AG10803 (cell line): ENCODE data around the gene SLC4A4.
A peak's percentile ranks its signal among the peaks of the same experiment; 100 is the strongest.

Experiments used
- DNase-seq: peaks from one replicate; pipeline ENCODE4 v3.0.0; 2010; ENCODE audit warnings: low read depth
- H3K4me3 ChIP-seq: 2 replicates; pipeline ENCODE4 v1.5.1; 2011; ENCODE audit warnings: mild to moderate bottlenecking, low read length, control low read depth
- CTCF ChIP-seq: conservative IDR thresholded peaks from 2 replicates; pipeline ENCODE4 v1.5.1; 2011; ENCODE audit warnings: mild to moderate bottlenecking, low read length, control low read depth, inconsistent platforms

Gene SLC4A4

DNA sequence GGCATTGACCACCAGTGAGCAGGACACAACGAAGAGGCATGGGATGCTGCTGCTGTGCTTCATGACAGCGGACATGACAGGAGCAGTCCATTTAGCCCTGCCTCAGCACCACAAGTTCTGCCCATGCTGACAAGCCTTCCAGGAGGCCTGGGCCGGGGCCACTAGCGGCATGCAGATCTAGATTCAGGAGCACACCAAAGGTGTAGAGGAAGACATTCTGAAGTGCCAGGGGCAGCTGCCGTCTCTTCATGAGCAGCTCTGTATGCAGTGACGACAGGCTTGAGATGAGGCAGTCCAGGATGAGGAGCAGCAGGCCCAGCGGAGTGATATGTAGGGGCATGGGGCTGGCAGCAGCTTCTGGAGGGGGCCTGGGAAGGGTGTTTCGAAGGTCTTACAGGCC is 38.5 kb upstream of the SLC4A4 start:
- TF ChIP-seq CTCF = no peak

DNA sequence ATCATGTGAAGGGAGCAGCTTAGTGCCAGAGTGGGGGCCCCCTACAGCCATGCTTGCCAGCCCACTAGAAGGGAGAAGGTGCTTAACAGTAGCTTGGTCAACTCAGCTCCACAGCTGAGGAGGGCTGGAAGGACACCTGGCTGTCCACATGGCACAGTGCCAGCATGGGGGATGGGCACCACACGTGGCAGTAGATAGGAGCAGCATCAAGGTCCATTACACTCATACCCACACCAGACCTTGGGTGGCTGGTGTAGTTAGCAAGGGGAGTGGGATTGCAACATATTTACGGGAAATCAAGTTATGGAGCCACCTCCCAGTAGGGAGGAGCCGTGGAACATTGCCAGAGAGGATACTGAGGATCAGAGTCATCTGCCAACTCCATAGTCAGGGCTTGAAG is 37.9 kb upstream of the SLC4A4 start:
- no peak for TF ChIP-seq CTCF
- no peak overlapping the region for H3K4me3 ChIP-seq
- DNase-seq = no peak

More for the DNA sequence above, 38.5 kb upstream of the SLC4A4 start:
- H3K4me3 ChIP-seq = no peak overlapping the region
- no peak for DNase-seq

DNA sequence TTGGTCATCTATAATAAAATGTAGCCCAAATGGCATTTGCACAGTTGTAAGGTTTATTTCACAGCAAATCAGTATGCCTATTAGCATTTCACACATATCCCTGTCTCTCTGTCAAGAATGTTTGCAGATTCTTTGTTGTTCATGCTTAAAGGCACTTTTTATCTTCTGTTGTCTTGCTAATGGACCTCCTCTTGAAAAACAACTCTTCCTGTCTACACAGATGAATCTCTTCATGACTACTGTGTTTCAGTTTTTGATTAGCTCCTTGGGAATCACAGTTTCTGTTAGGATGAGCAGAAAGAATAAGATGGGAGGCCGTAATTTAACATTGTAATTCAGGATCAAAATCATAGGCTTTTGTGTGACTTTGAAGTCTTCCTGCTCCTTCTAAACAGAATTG is 35.5 kb upstream of the SLC4A4 start:
- H3K4me3 ChIP-seq = no peak overlapping the region
- no peak for TF ChIP-seq CTCF
- DNase-seq = no peak

DNA sequence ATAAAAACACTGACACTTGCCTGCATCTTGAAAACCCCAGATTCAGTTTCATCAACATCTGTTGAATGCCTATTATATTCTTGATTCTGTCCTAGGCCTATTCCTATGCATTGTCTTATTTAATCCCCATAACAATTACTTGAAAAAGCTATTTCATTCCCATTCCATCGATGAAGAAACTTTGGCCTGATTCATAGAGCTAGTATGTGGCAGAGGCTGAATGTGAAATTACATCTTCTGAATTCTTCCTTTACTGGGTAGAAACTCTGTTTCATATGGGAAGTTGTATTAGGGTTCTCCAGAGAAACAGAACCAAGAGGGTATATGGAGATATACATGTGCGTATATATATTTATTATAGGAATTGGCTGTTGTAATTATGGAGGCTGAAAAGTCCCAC is 35.0 kb upstream of the SLC4A4 start:
- no peak overlapping the region for H3K4me3 ChIP-seq
- no peak for TF ChIP-seq CTCF
- peak; percentile 74 for DNase-seq

GRCh38 chr4:71304289-71304850 is 34.5 kb upstream of the SLC4A4 start:
- DNase-seq = peak; percentile 22
- no peak for TF ChIP-seq CTCF
- H3K4me3 ChIP-seq = no peak overlapping the region

GRCh38 chr4:71307729-71308128 is 31.1 kb upstream of the SLC4A4 start:
- TF ChIP-seq CTCF = no peak
- no peak for DNase-seq
- no peak overlapping the region for H3K4me3 ChIP-seq

DNA sequence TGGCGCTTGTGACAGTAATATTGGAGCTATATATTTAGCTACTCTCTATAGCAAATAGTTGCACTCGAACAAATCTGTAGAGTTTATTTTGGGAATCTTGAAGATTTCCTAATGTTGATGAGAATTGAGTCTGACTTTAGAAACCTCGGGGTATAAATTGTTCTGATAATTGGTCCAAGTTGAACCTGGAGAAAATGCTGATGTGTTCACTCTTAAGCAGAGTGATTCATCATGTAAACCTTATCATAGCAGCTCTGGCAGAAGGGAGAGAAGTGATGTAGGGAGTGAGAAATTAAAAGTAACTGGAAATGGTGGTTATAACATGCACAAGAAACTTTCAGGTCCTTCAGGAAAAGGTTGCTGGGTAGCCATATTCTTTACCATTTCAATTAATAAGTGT is 16.4 kb upstream of the SLC4A4 start:
- DNase-seq = peak; percentile 20
- TF ChIP-seq CTCF = no peak
- H3K4me3 ChIP-seq = no peak overlapping the region
